GM19467 (cell line): Measurements from ENCODE around the gene IRX3.
"Not testable (repeated sequence)": the region's sequence is repeated elsewhere in the genome, so short reads cannot be mapped to it uniquely, and the experiment has no call there.

ENCODE experiments used
- ATAC-seq: cut with Tn5 transposase; IDR thresholded peaks from one replicate; pipeline ENCODE4 v1.9.1; 2021; ENCODE audit warnings: mild to moderate bottlenecking, moderate library complexity; ENCODE audit not compliant: unreplicated experiment

IRX3 gene

DNA sequence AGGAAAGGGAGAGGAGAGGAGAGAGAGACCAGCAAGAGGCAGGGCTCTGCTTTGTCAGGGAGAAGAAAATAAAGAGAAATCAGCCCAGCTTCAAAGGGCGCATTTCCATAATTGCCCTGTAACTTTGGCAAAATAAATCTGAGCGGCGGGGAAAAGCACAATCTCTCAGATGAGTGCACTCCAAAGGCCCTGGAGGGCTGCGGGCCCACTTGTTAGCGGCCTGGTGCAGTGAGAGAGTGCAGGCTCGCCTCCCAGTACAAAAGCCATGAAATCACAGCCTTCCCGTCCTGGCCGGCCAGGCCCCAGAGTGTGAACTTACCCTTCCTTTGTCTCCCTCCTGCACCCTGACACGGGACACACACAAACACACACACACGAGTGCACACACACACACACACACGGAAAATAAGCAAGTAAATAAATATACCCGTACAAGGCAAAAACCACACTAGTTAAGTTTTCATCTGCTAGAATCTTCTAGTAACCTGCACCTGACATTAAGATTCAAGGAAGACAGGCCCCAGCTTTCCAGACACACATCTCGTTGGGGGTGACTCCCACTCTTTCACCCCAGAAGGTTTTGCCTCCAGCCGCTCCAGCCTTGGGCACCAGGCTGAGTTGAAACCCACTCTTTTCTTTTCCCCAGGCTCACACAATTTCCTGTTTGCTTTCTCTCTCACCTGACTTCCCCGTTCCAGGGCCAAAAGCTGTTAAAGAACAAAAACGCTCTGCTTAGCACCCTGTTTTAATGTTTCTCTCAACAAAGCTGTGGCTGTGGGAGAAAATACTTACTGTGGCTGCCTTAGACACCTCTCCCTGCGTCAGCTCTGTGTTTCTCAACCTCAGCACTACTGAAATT lies 8.5 kb downstream of the IRX3 start:
- ATAC-seq, result no peak

- no peak for ATAC-seq
These were observed 10.6 kb downstream of the IRX3 start for GRCh38 chr16:54275956-54276355.

- ATAC-seq, result no peak
These were observed 13.0 kb downstream of the IRX3 start for GRCh38 chr16:54273566-54273965.

- ATAC-seq, result no peak
These were observed 15.9 kb downstream of the IRX3 start for GRCh38 chr16:54270711-54271110.

GRCh38 chr16:54269461-54269860 lies 17.1 kb downstream of the IRX3 start:
- ATAC-seq, result no peak

DNA sequence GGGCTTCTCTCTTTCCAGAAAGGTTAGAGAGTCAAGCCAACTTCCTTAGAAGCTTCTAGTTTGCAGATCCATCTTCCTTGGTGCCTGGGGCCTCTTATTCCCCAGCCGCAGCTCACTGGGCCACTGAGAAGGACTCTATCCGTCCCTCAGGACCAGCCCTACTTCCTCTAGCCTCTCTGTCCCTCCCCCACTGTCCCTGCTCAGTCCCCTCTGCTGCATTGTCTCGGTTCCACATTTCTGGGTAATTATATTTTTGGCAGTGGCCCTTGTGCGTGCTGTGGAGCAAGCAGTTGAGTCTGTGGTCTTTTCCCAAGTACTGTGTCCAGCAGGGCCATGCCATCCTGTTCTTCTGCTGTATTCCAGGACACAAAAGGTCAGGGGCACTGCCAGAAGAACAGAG lies 17.8 kb downstream of the IRX3 start:
- ATAC-seq, result no peak

GRCh38 chr16:54268340-54268739 lies 18.2 kb downstream of the IRX3 start:
- ATAC-seq, result no peak

DNA sequence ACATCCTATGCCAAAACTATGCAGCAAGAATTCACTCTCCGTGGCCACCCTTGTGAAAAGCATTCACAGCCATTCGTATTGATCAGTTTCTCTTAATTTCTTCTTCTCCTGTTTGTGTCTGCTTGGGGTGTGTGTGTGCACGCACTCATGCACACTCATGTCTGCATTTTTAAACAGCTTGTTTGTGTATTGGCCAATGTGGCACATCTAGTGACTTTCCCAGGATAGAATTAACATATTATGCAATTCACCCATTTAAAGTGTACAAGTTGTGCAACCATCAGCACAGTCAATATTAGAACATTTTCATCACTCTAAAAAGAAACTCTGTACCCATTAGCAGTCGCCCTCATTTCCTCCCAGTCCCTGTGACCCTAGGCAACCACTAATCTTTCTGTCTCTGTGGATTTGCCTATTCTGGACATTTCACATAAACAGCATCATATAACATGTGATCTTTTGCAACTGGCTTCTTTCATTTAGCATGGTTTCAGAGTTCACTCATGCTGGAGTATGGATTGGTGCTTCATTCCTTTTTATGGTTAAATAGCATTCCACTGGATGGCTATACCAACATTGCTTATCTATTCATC lies 20.1 kb downstream of the IRX3 start:
- ATAC-seq, result no peak

GRCh38 chr16:54265575-54266107 lies 20.9 kb downstream of the IRX3 start:
- no peak for ATAC-seq

- no peak for ATAC-seq
These were observed 33.5 kb downstream of the IRX3 start for GRCh38 chr16:54253118-54253517.

DNA sequence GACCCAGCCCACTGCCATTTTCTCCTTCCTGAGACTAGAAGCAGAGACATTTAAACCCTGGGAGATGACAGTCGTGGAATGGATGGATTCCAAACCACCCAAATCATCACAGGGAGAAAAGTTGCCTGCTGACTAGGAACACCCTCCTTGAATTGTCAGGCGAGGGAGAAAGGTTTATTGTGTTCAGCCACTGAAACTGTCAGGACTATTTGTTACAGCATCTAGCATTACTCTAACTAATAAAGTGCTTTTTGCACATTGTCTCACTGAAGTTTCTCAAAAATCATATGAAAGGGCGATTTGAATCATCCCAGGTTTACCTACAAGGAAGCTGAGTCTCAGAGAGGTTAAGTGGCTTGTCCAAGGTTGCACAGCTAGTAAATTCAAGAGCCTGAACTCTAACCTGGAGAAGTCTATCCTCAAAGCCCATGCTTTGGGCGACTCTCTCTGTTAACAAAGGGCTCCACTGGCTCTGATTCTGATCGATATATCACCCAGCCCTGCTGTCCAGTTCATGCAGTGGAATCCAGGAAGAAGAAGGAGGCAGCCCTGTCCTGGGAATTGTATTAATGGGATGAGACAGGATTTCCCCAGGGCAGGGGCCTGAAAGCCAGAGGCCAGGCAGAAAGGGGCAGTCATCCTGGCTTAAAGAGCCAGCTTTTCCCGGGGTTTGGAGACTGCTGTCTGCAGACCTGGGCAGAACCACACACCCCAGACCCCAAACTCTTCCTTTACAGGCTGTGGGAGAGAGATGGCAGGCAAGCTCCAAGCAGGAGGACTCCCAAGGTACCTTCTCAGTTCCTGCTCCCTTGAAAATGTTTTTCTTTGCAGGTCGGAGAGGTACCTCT lies 37.5 kb downstream of the IRX3 start:
- no peak for ATAC-seq

DNA sequence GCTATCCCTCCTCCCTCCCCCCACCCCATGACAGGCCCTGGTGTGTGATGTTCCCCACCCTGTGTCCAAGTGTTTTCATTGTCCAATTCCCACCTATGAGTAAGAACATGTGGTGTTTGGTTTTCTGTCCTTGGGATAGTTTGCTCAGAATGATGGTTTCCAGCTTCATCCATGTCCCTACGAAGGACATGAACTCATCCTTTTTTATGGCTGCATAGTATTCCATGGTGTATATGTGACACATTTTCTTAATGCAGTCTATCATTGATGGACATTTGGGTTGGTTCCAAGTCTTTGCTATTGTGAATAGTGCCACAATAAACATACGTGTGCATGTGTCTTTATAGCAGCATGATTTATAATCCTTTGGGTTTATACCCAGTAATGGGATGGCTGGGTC lies 38.9 kb downstream of the IRX3 start:
- not testable (repeated sequence) for ATAC-seq

DNA sequence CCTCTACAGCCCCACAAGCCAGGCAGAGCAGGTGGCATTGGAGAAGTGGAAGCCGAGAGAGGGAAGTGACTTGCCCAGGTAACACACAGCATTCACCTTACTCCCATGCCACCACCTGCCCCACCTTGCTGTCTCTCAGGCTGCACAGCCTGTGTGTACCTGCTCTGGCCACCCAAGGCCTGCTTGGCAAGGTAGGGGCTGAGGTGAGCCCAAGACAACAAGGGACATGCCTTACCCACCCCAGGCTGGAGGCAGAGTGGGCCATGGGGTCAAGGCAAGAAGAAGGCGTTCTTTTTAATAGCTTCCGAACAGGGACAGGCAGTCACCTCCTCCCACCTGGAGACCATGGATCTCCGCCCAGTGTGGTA lies 40.1 kb downstream of the IRX3 start:
- ATAC-seq, result no peak

GRCh38 chr16:54245788-54246453 lies 40.7 kb downstream of the IRX3 start:
- ATAC-seq, result no peak

DNA sequence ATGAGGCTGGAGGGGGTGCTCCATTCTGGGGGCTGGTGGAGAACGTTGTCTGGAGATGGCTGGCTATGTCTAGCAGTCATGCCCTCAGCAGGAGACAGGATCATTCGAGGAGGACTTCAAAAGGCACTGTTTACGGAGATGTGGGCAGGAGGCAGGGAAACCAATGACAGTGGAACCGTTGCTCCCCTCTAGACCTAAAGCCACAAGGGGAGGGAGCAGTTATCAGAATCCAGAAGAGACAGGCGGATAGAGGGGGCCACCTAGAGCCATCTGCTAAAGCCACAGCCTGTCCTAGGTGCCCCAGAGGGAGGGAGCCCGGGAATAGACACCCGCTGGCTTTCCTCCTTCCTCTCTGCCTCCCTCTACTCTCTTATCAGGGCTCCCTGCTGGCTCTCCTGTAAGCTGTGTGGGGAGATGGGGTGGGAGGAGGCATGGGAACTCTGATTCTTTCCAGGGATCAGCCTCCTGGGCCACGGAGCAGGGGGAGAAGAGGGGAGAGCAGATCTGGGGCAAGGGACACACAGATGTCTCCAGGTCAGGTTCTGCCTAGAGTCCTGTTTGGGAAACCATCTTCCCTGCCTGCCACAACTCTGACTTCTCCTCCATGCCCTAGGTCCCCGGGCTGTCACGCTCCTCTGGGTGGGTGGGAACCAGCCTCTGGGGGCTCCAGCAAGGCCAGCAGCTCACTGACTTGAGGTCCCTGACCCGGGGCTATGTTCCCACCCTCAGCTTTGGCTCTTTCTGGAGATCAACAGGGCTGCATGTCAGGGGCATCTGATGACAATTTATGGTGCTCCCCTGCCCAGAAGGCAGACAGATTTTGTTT lies 42.3 kb downstream of the IRX3 start:
- ATAC-seq, result no peak

GRCh38 chr16:54243202-54243601 lies 43.4 kb downstream of the IRX3 start:
- ATAC-seq, result no peak

DNA sequence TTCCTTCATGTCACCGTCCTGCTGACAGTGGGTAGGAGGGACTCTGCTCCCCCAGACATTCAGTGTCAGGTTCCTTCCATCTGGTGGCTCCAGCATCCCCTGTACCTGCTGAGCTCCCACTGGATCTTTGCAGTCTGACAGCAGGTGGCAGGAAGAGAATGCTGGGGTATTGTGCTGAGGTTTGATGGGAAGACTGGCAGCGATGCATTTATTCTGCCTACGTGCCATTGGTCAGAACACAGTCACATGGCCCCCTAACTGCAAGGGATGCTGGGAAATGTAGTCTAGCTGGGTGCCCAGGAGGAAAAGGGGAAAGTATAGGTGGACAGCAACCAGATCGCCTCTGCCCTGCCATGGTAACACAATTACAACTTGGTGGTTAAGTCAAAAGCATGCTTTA lies 44.4 kb downstream of the IRX3 start:
- no peak for ATAC-seq

GRCh38 chr16:54241525-54241924 lies 45.1 kb downstream of the IRX3 start:
- ATAC-seq, result no peak

DNA sequence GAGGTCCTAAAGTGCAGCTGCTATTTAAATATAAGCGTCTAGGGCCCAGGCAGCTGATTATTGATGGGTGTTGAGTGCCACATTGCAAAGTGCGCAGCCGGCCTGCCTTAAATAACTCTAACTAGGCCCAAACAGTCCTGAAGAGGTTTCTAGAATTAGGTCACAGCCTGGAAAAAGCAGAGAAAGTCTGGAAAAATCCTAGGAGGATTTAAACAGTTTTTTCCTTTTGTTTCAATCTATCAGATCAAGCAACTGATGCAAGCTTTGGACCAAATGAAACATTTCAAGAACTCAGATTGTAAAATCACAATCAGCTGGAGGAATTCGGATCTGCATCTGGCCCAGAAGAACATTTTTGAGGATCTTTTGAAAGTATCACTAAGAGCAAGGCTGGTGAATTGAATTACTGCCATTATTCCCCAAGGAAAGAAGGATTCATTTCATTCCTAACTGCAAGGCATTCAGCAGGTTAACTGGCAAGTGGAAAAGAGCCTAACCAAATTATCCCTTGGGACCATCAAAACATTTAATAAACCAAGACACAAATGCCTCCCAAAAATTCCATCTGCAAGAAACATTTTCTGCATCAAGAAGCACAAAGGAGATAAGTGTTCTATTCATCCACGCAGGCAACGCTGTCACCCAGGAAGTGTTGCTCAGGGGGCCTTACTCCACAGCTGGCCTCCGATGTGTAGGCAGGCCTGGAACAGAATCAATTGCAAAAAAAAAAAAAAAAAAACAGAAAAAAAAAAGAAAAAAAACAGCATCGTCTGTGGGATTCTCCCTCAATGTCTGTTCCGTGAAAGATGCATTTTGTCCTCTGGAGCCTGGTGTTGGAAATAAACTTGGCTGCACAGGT lies 46.1 kb downstream of the IRX3 start:
- ATAC-seq, result no peak
